ENCODE measurements around the gene CCDC7. TPM values are rescaled to one million over a fixed set of nuclear protein-coding genes. Genes with fewer than 3 reads are reported as not detected.

CCDC7 gene
- total RNA-seq, 1 experiment from 2014 or later, result 7.4 TPM

DNA sequence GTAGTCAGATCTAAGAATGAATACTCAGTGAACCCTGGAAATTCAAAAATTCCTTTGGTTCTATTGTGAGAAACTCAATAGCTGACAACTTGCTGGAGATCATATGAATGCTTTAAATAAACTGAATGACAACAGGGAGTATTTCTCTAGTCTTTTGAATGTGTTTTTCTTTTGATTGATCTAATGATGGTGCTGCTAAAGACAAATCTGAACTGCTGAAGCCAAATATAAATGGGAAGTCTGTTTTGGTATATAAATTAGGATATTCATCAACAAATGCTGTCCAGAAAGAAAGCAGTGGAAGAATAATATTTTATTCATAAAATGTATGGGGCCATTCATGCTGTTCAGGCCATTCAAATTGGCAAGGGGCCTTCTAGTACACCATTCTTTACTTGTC lies 432.7 kb downstream of the CCDC7 start:
- H3K9me3 Mint-ChIP-seq (ENCODE audit: low read depth, unreplicated experiment), result no peaks in the 10 kb centered on the region
- H3K4me3 Mint-ChIP-seq (ENCODE audit: low read depth, unreplicated experiment), result no peak overlapping the region
- no peak overlapping the region for H3K27ac Mint-ChIP-seq (ENCODE audit: unreplicated experiment)
- TF ChIP-seq, protein P1, sequence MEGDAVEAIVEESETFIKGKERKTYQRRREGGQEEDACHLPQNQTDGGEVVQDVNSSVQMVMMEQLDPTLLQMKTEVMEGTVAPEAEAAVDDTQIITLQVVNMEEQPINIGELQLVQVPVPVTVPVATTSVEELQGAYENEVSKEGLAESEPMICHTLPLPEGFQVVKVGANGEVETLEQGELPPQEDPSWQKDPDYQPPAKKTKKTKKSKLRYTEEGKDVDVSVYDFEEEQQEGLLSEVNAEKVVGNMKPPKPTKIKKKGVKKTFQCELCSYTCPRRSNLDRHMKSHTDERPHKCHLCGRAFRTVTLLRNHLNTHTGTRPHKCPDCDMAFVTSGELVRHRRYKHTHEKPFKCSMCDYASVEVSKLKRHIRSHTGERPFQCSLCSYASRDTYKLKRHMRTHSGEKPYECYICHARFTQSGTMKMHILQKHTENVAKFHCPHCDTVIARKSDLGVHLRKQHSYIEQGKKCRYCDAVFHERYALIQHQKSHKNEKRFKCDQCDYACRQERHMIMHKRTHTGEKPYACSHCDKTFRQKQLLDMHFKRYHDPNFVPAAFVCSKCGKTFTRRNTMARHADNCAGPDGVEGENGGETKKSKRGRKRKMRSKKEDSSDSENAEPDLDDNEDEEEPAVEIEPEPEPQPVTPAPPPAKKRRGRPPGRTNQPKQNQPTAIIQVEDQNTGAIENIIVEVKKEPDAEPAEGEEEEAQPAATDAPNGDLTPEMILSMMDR (IDR thresholded peaks at IDR 0.05; ENCODE audit: unreplicated experiment), result no peak
- DNase-seq, result no peak
- BruUV-seq (replicated peaks), result no TSS peak
- H3K4me1 Mint-ChIP-seq (ENCODE audit: low read depth, unreplicated experiment), result peaks cover 12% of the 10 kb centered on the region
- CTCF ChIA-PET, result no interaction called here
- no peaks in the 10 kb centered on the region for H3K27me3 Mint-ChIP-seq (ENCODE audit: unreplicated experiment)
- H3K36me3 Mint-ChIP-seq (ENCODE audit: insufficient read depth, unreplicated experiment), result no peaks in the 10 kb centered on the region
- intact Hi-C loops (cut with micrococcal nuclease; ENCODE audit: unreplicated experiment), result no loop called here

DNA sequence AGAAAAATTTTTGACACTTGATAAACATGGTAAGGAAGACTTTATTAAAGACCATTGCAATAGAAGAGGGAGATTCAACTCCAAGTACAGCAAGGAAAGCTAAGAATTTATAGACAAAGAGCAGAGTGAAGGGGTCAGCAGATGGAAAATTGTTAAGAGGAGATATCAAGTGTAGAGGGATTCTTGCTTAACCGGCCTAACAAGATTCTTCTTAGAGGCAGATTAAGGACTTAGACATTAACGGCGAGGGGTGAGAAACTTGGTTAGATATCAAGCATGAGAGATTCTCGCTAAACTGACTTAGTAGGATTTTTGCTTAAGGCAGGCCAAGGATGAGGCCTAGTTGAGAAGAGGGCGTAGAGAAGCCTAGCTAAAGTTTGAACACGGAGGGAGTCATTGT lies 436.1 kb downstream of the CCDC7 start:
- Mint-ChIP-seq H3K4me3 (ENCODE audit: low read depth, unreplicated experiment) (no peak overlapping the region), H3K9me3 (ENCODE audit: low read depth, unreplicated experiment) (no peaks in the 10 kb centered on the region), H3K4me1 (ENCODE audit: low read depth, unreplicated experiment) (peaks cover 12% of the 10 kb centered on the region), H3K27ac (ENCODE audit: unreplicated experiment) (peak overlapping the region; percentile 6), H3K36me3 (ENCODE audit: insufficient read depth, unreplicated experiment) (peaks cover 9% of the 10 kb centered on the region), H3K27me3 (ENCODE audit: unreplicated experiment) (no peaks in the 10 kb centered on the region)
- no peak for DNase-seq
- TF ChIP-seq, protein P1 (IDR thresholded peaks at IDR 0.05; ENCODE audit: unreplicated experiment), result no peak
- BruUV-seq (replicated peaks), result no TSS peak
- intact Hi-C loops (cut with micrococcal nuclease; ENCODE audit: unreplicated experiment), result no loop called here
- CTCF ChIA-PET, result no interaction called here

DNA sequence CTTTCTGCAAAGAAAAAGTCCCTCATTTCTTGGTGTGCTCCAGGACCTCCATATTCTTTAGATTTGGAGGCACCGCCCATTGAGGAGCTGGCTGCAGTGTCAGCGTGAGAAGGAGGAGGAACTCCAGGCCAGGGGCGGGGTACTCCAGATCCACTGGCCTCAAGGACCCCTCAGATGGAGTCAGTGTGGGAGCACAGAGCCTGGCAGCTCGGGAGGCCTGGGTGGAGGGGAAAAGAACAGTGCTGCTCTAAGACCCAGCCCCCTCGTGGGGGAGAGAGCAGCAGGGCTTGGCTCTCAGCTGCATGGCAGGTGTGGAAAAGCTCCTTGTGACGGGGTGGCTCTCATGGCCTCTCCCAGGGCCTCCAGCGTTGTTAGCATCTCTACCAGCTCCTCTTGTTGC lies 441.5 kb downstream of the CCDC7 start:
- no peaks in the 10 kb centered on the region for H3K27me3 Mint-ChIP-seq (ENCODE audit: unreplicated experiment)
- H3K4me3 Mint-ChIP-seq (ENCODE audit: low read depth, unreplicated experiment), result no peak overlapping the region
- DNase-seq, result no peak
- peaks cover 2% of the 10 kb centered on the region for H3K4me1 Mint-ChIP-seq (ENCODE audit: low read depth, unreplicated experiment)
- CTCF ChIA-PET, result no interaction called here
- intact Hi-C loops (cut with micrococcal nuclease; ENCODE audit: unreplicated experiment), result no loop called here
- peaks cover 49% of the 10 kb centered on the region for H3K36me3 Mint-ChIP-seq (ENCODE audit: insufficient read depth, unreplicated experiment)
- BruUV-seq (replicated peaks), result no TSS peak
- TF ChIP-seq, protein P1 (IDR thresholded peaks at IDR 0.05; ENCODE audit: unreplicated experiment), result no peak
- no peaks in the 10 kb centered on the region for H3K9me3 Mint-ChIP-seq (ENCODE audit: low read depth, unreplicated experiment)
- no peak overlapping the region for H3K27ac Mint-ChIP-seq (ENCODE audit: unreplicated experiment)

DNA sequence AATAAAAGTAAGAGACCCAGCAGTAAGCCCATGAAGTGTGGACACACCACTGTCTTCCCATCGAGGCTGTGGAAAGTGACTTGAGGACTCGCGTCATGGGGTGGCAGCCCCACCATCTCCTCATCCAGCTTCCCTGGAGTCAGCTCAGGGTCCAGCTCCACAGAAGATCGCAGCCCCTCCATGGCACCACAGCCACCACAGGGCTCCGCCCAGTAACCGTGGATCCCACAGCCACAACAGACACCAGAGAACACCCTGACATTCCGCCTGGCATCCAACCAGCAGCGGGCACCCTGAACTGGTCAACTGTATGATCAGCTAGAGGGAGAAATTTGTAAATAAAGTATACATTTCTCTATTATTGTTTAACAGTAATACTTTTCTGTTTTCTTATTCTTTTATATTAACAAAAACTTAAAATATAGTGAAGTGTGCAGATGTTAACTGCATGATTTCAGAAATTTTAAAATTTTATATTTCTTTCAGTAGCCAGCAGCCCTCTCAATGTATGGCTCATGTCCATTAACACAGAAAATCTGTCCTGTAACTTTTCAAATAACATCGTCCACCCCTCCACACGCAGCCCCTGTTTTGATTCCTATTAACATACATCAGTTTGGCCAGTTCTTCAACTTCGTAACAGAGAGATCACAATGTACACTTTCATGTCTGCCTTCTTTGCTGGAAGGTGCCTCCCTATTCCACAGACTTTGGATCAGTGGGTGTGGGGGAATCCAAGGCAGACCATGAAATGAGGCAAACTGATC lies 442.4 kb downstream of the CCDC7 start:
- H3K27ac Mint-ChIP-seq (ENCODE audit: unreplicated experiment), result no peak overlapping the region
- H3K9me3 Mint-ChIP-seq (ENCODE audit: low read depth, unreplicated experiment), result no peaks in the 10 kb centered on the region
- CTCF ChIA-PET, result no interaction called here
- H3K4me1 Mint-ChIP-seq (ENCODE audit: low read depth, unreplicated experiment), result no peaks in the 10 kb centered on the region
- no peak for DNase-seq
- BruUV-seq (replicated peaks), result no TSS peak
- no peak overlapping the region for H3K4me3 Mint-ChIP-seq (ENCODE audit: low read depth, unreplicated experiment)
- intact Hi-C loops (cut with micrococcal nuclease; ENCODE audit: unreplicated experiment), result no loop called here
- TF ChIP-seq, protein P1 (IDR thresholded peaks at IDR 0.05; ENCODE audit: unreplicated experiment), result no peak
- H3K36me3 Mint-ChIP-seq (ENCODE audit: insufficient read depth, unreplicated experiment), result peaks cover 56% of the 10 kb centered on the region
- no peaks in the 10 kb centered on the region for H3K27me3 Mint-ChIP-seq (ENCODE audit: unreplicated experiment)

All from Calu3 (cell line).